SH-SY5Y (cell line): ENCODE results near the gene KRT83.

Source experiments
- GATA2 ChIP-seq: IDR thresholded peaks from 2 replicates; pipeline ENCODE4 v1.6.1; 2011; ENCODE audit warnings: mild to moderate bottlenecking, low read depth, low read length
- GATA3 ChIP-seq: IDR thresholded peaks from 2 replicates; pipeline ENCODE4 v1.6.1; 2011; ENCODE audit warnings: low read depth, mild to moderate bottlenecking, low read length, moderate library complexity

KRT83 gene

GRCh38 chr12:52320784-52321400 is at the start of gene KRT83:
TSS of gene KRT83 (minus strand) at chr12:52321398. CDS start at chr12:52321335, 63 bp downstream.
- no peak for TF ChIP-seq GATA3
- TF ChIP-seq GATA2: no peak

DNA sequence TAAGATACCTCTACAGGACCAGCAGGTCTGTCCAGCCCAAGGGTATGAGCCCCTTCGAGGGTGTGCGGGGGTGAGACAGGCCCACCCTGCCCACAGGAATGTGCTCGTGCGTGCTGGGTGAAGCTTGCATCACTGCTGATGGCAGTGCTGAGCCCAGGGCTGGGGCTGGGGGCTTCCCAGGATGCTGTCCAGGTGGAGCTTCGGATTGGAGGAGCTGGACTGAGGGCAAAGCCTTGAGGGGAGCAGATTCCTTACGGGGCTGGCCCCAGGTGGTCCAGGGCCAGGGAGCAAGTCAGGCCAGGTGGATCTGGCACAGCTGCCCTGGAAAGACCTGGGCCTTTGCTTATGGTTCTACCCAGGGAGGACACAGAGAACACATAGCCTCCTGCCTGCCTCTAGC is 48.6 kb upstream of the KRT83 start:
- no peak for TF ChIP-seq GATA3
- TF ChIP-seq GATA2: no peak

GRCh38 chr12:52369211-52369610 is 48.0 kb upstream of the KRT83 start:
- TF ChIP-seq GATA3: no peak
- no peak for TF ChIP-seq GATA2

- TF ChIP-seq GATA2: no peak
- no peak for TF ChIP-seq GATA3
Measured at GRCh38 chr12:52368508-52368907, 47.3 kb upstream of the KRT83 start.

- TF ChIP-seq GATA2 (no peak), GATA3 (no peak)
Measured at GRCh38 chr12:52367876-52368275, 46.7 kb upstream of the KRT83 start.

GRCh38 chr12:52366738-52367485 is 45.7 kb upstream of the KRT83 start, which contains the start of gene KRT85:
TSS of gene KRT85 (minus strand) at chr12:52367481. CDS start at chr12:52367405, 76 bp downstream.
- TF ChIP-seq GATA3 (no peak), GATA2 (no peak)

- TF ChIP-seq GATA3 (no peak), GATA2 (no peak)
Measured at GRCh38 chr12:52364901-52365489, 43.8 kb upstream of the KRT83 start.

DNA sequence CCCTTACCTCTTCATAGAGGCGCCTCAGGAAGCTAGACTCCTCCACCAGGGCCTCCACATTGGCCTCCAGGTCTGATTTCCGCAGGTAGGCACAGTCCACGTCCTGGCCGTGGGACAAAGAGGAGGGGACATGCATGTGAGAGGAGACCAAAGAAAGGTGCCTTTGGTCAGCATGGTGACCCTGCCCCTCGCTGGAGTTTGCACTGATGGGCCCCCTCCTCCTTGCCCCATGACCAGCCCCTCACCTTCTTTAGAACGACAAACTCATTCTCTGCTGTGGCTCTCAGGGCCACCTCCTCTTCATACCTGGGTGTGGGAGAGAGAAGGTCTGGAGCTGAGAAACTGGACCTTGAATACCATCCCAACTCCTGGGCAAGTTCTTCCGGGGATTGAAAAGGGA is 42.9 kb upstream of the KRT83 start:
- no peak for TF ChIP-seq GATA2
- no peak for TF ChIP-seq GATA3

DNA sequence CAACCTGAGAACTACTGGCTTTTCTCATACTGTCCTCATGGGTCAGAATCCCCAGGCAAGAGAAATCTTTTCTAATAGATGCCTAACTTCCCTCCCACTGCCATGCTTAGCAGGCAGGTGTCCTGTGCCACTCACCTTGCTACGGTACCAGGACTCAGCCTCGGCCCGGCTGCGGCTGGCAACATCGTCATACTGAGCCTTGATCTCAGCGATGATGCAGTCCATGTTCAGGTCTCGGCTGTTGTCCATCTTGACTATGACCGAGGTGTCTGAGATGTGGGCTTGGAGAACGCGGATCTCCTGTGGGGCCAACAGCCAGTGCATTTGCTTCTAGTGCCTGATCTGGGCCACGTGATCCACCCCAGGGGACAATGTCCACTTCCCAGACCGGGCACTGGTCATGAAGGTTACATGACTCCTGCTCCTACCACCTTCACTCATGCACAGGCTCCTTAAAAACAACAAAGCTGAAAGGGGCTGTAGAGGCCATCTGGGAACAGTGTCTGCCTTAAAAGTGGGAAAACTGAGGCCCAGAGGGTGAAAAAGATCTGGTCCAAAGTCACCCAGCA is 42.0 kb upstream of the KRT83 start:
- TF ChIP-seq GATA2 (no peak), GATA3 (no peak)

GRCh38 chr12:52362118-52362726 is 41.0 kb upstream of the KRT83 start:
- no peak for TF ChIP-seq GATA2
- TF ChIP-seq GATA3: no peak

- TF ChIP-seq GATA2: no peak
- no peak for TF ChIP-seq GATA3
Measured at GRCh38 chr12:52361553-52361952, 40.4 kb upstream of the KRT83 start.

DNA sequence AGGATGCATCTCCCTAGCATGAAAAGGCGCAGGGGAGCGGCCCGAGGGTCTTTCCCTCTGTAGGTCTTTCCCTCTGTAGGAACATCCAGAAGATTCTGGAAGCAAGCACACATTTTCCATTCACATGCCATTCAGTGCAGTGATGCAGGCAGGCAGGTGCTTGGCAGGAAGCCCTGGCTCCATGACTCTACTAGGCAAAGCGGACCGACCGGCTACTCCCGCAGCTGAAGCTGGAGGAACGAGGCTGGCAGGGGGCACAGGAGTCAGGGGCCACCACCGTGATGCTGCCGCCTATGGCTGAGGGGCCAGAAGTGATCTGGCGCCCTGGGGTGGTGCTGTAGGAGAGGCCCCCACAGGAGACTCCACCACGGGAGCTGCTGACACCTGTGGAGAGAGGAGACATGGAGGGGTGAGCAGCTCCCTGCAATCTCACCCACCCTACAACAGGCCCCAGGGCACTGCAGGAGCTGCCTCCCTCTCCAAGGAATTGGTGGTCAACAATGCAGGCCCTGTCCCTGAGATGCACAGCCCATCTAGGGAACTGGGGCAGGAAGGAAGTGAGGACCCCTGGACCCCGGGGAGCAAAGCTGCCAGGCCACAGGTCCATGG is 39.6 kb upstream of the KRT83 start:
- TF ChIP-seq GATA2: no peak
- no peak for TF ChIP-seq GATA3

DNA sequence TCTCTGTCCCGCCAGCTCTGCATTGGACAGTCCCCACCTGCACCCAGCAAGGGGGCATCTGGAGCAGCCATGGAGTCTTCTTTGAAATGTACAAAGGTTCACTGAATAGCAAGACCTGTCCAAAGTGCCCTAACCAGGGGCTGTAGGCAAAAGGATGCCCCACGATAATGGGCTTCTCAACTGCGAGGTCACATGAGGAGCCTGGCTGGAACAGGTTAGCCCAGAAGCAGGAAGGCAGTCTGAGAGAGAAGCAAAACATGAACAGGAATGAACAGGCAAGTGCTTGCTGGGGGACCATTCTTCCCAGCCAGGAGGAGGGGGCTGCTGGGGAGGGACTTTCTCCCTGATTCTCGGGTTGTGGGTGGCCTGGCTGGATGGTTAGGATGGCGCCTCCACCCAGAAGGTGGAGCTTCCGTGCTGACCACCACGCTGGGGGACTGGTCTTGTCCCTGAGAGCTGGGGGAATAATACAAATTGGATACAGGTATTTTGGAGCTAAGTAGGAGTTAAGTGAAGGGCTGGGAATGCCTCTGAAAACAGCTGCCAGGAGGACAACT is 39.0 kb upstream of the KRT83 start:
- TF ChIP-seq GATA3: no peak
- TF ChIP-seq GATA2: no peak
